K562 (cell line): Measurements from ENCODE around the gene ERC2. TPM values are rescaled to one million over a fixed set of nuclear protein-coding genes. Genes with fewer than 3 reads are reported as not detected.

ENCODE experiments used
- ATAC-seq: fragments of 200-7000 bp; cut with Tn5 transposase; 3 replicates; pipeline ENCODE4 v1.9.1; 2020; ENCODE audit warnings: moderate library complexity
- BruUV-seq: library from RNA; stranded (reverse); fragments of 400-500 nt; replicated peaks from 2 replicates; lab custom pipeline; 2021; lab: Mats Ljungman, UMichigan
- CTCF ChIA-PET: fragments of 300-600 bp; formaldehyde crosslinking; extraction: SDS; loops from one replicate; lab custom pipeline; 2021; ENCODE audit warnings: low intra/inter-chr PET ratio; lab: Yijun Ruan, JAX
- POLR2A ChIA-PET: fragments of 300-600, 350-650 bp; sonication (Branson Sonifier 250); formaldehyde crosslinking; extraction: SDS; loops from one replicate; lab custom pipeline; 2021; ENCODE audit warnings: antibody characterized with exemption, inconsistent platforms; lab: Yijun Ruan, JAX
- DNase-seq, 4 experiments: peaks; one replicate each; pipeline versions ENCODE4 v3.0.0 to v3.0.0-alpha.2; 2011 to 2018; ENCODE audit warnings: low spot score in 3 of 4, mixed read lengths in 3 of 4; ENCODE audit errors: extremely low read depth in 1 of 4
- FAIRE-seq: peaks from 2 replicates; lab custom pipeline; 2011; peaks lifted over from hg19 to GRCh38; lab: Jason Lieb, UNC
- H2AFZ ChIP-seq: 2 replicates; pipeline ENCODE4 v1.6.0; 2011; ENCODE audit warnings: low read depth, low read length, control low read depth, inconsistent platforms
- H3K27ac ChIP-seq: fragments of 200-600 bp; 3 replicates; pipeline ENCODE4 v1.8.0; 2011; ENCODE audit warnings: low read depth, mild to moderate bottlenecking, control low read depth, inconsistent platforms, low read length, moderate library complexity, mixed read lengths; ENCODE audit errors: extremely low read depth
- H3K27me3 ChIP-seq, 2 experiments: fragments of 300-600 bp in 1 of 2; 2 replicates in 1 of 2; 3 replicates in 1 of 2; pipeline versions ENCODE4 v1.6.0 to v1.8.0; 2011; ENCODE audit warnings: inconsistent platforms in 2 of 2, low read length in 2 of 2, mild to moderate bottlenecking in 1 of 2, mixed read lengths in 1 of 2, moderate library complexity in 1 of 2; ENCODE audit not compliant: control insufficient read depth in 2 of 2, insufficient read depth in 2 of 2
- H3K36me3 ChIP-seq: fragments of 300-600 bp; 3 replicates; pipeline ENCODE4 v1.8.0; 2011; ENCODE audit warnings: mild to moderate bottlenecking, low read length, inconsistent platforms; ENCODE audit not compliant: control insufficient read depth, insufficient read depth
- H3K4me1 ChIP-seq, 2 experiments: fragments of 200-600 bp in 1 of 2; replicated peaks in 1 of 2; 2 replicates in 1 of 2; 3 replicates in 1 of 2; pipeline versions ENCODE4 v1.5.1 to v1.8.0; 2011; ENCODE audit warnings: inconsistent platforms in 2 of 2, low read length in 2 of 2, mild to moderate bottlenecking in 1 of 2, mixed read lengths in 1 of 2, moderate library complexity in 1 of 2; ENCODE audit not compliant: control insufficient read depth in 2 of 2, insufficient read depth in 2 of 2
- H3K4me2 ChIP-seq: 2 replicates; pipeline ENCODE4 v1.6.1; 2011; ENCODE audit warnings: low read length, control low read depth, inconsistent platforms, mixed read lengths; ENCODE audit not compliant: insufficient read depth
- H3K4me3 ChIP-seq: fragments of 200-600 bp; sonication (generic), shearing (Covaris generic); 2 replicates; pipeline ENCODE4 v1.5.1; 2016; ENCODE audit warnings: control low read depth, inconsistent platforms
- H3K79me2 ChIP-seq: fragments of 200-600 bp; 3 replicates; pipeline ENCODE4 v1.8.0; 2011; ENCODE audit warnings: low read length, inconsistent platforms; ENCODE audit not compliant: control insufficient read depth, insufficient read depth
- H3K9ac ChIP-seq, 2 experiments: 2 replicates each; pipeline versions ENCODE4 v1.6.0 to v1.6.1; 2011; ENCODE audit warnings: low read depth in 2 of 2, low read length in 2 of 2, control low read depth in 1 of 2, inconsistent platforms in 1 of 2, mild to moderate bottlenecking in 1 of 2, mixed read lengths in 1 of 2; ENCODE audit not compliant: insufficient read depth in 1 of 2
- H3K9me1 ChIP-seq: one replicate; pipeline ENCODE4 v1.6.0; 2011; ENCODE audit warnings: inconsistent platforms, mild to moderate bottlenecking, low read length, moderate library complexity; ENCODE audit not compliant: control insufficient read depth, insufficient read depth
- H3K9me3 ChIP-seq: replicated peaks from 2 replicates; pipeline ENCODE4 v1.5.1; 2011; ENCODE audit warnings: low read depth, low read length, inconsistent platforms; ENCODE audit not compliant: control insufficient read depth, insufficient read depth
- H4K20me1 ChIP-seq: replicated peaks from 2 replicates; pipeline ENCODE4 v1.6.1; 2011; ENCODE audit warnings: low read length, inconsistent platforms, mixed read lengths; ENCODE audit not compliant: control insufficient read depth, insufficient read depth
- PHF21A ChIP-seq: fragments of 450-650 bp; IDR thresholded peaks from 2 replicates; pipeline ENCODE4 v1.6.1; 2017; ENCODE audit warnings: low read depth, borderline replicate concordance
- YY1 ChIP-seq, 3 experiments: IDR thresholded peaks; 2 replicates each; pipeline ENCODE4 v1.6.1; 2011; ENCODE audit warnings: low read length in 2 of 3, mild to moderate bottlenecking in 2 of 3, moderate library complexity in 2 of 3, borderline replicate concordance in 1 of 3, control low read depth in 1 of 3, low read depth in 1 of 3; ENCODE audit not compliant: insufficient read depth in 3 of 3, insufficient replicate concordance in 2 of 3, control insufficient read depth in 1 of 3, insufficient read length in 1 of 3; ENCODE audit errors: extremely low read depth in 1 of 3
- ZNF140 ChIP-seq: fragments of 250-450 bp; sonication (Bioruptor Pico); IDR thresholded peaks from 2 replicates; pipeline ENCODE4 v1.8.0; 2021; ENCODE audit warnings: moderate library complexity, mild to moderate bottlenecking, inconsistent platforms
- WGBS: fragments of 100-300 bp; shearing (Covaris generic); methylation state at CpG from one replicate; pipeline ENCODE4 v1.1.6; 2016; ENCODE audit warnings: low coverage, mixed read lengths; ENCODE audit not compliant: insufficient coverage; ENCODE audit errors: missing lambda C conversion rate; 5-methylcytosine and 5-hydroxymethylcytosine counted together
- in situ Hi-C: fragments of 300-500 bp; cut with MboI; formaldehyde crosslinking; loops from 4 replicates; pipeline ENCODE4 v1.15.0; 2018; ENCODE audit warnings: inconsistent platforms, mixed read lengths
- intact Hi-C: fragments of 100-400 bp; cut with micrococcal nuclease; formaldehyde crosslinking; loops from 2 replicates; pipeline ENCODE4 v1.14.2; 2022
- polyA plus RNA-seq, 8 experiments: library from polyadenylated mRNA; depleted of rRNA in 4 of 8; stranded (reverse) in 5 of 8; unstranded in 3 of 8; fragments of >200 nt; fragmentation: Nextera tagmentation in 2 of 8; fragmentation: Illumina TruSeq in 1 of 8; extraction: Ambion mirVana in 2 of 8; extraction: Trizol in 1 of 8; gene quantifications; 2 replicates each; pipeline versions ENCODE4 v1.2.1 to v1.2.3, GENCODE V29; 2011 to 2014; ENCODE audit warnings: inconsistent platforms in 1 of 8, missing spikeins in 1 of 8
- total RNA-seq, 7 experiments: library from RNA; depleted of rRNA in 6 of 7; stranded (reverse); fragments of >200 nt in 6 of 7; fragmentation: Illumina TruSeq in 2 of 7; extraction: Trizol in 2 of 7; gene quantifications; 2 replicates each; pipeline versions ENCODE4 v1.2.1 to v1.2.3, GENCODE V29; 2011 to 2021; ENCODE audit warnings: low replicate concordance in 1 of 7
- TF ChIP-seq, protein P1 (sequence below): IDR thresholded peaks from 2 replicates; pipeline ENCODE4 v1.6.1; 2016; ENCODE audit warnings: missing genetic modification characterization, missing compliant biosample characterization

Gene ERC2
- total and polyA plus RNA-seq, 9 of the 15 experiments (the other 6 are each of a cell fraction or from before 2014, with no cell fraction given) = 0.04 to 0.18 (median 0.07) TPM; not detected in 2

DNA sequence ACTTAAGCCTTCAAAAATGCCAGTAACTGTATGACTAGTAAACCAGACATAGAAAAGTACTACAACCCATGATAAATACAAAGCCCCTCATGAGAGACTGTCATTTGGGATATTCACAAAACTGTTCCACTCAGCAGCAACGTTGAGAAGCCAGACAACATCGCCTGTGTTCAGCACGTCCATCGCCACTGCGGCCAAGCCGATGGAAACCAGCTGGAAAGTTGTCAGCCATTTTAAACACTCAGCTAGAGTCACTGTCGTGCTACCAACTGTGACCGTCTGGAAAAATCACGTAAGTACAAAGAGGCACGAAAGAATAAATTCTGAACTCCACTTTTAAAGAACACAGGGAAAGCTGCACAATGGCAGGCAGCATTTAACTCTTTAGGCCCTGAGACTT, 640.5 kb downstream of the ERC2 start:
- no TSS peak for BruUV-seq
- H3K9me1 ChIP-seq = no peaks in the 10 kb centered on the region
- 0% methylated on average over 7 of the region's 10 CpGs for WGBS
- no peaks in the 10 kb centered on the region for H3K4me1 ChIP-seq
- no peak for FAIRE-seq
- intact Hi-C loops = no loop called here
- H4K20me1 ChIP-seq = no peaks in the 10 kb centered on the region
- no peak overlapping the region for H3K27ac ChIP-seq
- no peaks in the 10 kb centered on the region for H3K36me3 ChIP-seq
- H3K79me2 ChIP-seq = no peaks in the 10 kb centered on the region
- H2AFZ ChIP-seq = no peak overlapping the region
- TF ChIP-seq ZNF140 (no peak), PHF21A (no peak)
- CTCF ChIA-PET = no interaction called here
- no peak overlapping the region for H3K9ac ChIP-seq
- H3K9me3 ChIP-seq = no peaks in the 10 kb centered on the region
- in situ Hi-C loops = no loop called here
- DNase-seq = no peak
- POLR2A ChIA-PET = no interaction called here
- H3K4me2 ChIP-seq = no peak overlapping the region
- no peaks in the 10 kb centered on the region for H3K27me3 ChIP-seq
- no peak for ATAC-seq
- no peak overlapping the region for H3K4me3 ChIP-seq

DNA sequence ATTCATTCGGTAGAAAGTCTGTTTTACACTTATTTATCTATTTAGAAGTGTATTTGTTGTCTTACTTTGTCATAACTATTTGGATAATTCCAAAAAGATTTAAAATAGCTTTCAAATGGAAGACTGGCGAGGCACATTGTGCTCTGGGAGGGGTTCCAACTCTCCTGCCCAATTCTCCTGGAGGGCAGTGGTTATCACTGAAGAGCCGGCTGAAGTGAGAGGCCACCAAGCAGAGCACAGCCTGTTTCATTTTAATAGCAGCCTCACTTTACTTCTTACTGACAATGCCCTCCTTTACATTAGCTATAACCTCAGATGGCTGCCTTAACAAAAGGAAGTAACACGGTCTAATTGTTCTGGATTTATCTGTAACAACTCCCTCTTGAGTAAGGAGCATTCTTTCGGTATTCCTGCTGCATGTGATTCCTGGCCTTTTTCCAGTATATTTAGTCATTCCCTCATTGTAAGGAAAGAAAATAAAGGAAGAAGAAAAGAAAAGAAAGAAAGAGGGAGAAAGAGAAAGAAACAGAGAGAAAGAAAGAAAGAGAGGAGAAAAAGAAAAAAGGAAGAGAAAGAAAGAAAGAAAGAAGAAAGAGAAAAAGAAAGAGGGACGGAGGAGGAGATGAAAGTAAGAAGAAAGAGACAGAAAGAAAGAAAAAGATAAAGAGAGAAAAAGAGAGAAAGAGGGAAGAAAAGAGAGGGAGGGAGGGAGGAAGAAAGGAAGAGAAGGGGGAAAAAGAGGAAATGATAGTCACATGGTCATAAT, 641.4 kb downstream of the ERC2 start:
- POLR2A ChIA-PET = no interaction called here
- intact Hi-C loops (no loop called here), in situ Hi-C loops (no loop called here)
- Histone ChIP-seq H3K36me3 (no peaks in the 10 kb centered on the region), H3K27ac (no peak overlapping the region), H3K9me1 (no peaks in the 10 kb centered on the region), H3K27me3 (no peaks in the 10 kb centered on the region), H3K4me1 (no peaks in the 10 kb centered on the region), H2AFZ (no peak overlapping the region), H3K4me3 (no peak overlapping the region), H3K79me2 (no peaks in the 10 kb centered on the region), H3K4me2 (no peak overlapping the region), H4K20me1 (no peaks in the 10 kb centered on the region), H3K9ac (no peak overlapping the region), H3K9me3 (no peaks in the 10 kb centered on the region)
- no peak for FAIRE-seq
- BruUV-seq = no TSS peak
- DNase-seq = no peak
- no peak for TF ChIP-seq YY1 (IDR thresholded peaks at IDR 0.05; ENCODE audit: borderline replicate concordance in 1 of 3, control insufficient read depth in 1 of 3, extremely low read depth in 1 of 3, insufficient read depth in 3 of 3, insufficient read length in 1 of 3, insufficient replicate concordance in 2 of 3, low read depth in 1 of 3, low read length in 2 of 3)
- TF ChIP-seq, protein P1, sequence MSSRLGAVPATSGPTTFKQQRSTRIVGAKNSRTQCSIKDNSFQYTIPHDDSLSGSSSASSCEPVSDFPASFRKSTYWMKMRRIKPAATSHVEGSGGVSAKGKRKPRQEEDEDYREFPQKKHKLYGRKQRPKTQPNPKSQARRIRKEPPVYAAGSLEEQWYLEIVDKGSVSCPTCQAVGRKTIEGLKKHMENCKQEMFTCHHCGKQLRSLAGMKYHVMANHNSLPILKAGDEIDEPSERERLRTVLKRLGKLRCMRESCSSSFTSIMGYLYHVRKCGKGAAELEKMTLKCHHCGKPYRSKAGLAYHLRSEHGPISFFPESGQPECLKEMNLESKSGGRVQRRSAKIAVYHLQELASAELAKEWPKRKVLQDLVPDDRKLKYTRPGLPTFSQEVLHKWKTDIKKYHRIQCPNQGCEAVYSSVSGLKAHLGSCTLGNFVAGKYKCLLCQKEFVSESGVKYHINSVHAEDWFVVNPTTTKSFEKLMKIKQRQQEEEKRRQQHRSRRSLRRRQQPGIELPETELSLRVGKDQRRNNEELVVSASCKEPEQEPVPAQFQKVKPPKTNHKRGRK = peak; percentile 72
- 0% methylated on average over 6 of the region's 6 CpGs for WGBS
- CTCF ChIA-PET = no interaction called here
- ATAC-seq = no peak
